Stimulated activated CD4-positive, alpha-beta T cell treated with anti-CD3 and anti-CD28 coated beads, Interleukin-2, amount 100 ng/mL, for 48 hours (primary cell): Measurements from ENCODE around the gene ST6GALNAC6.
"Not testable (repeated sequence)": the region's sequence is repeated elsewhere in the genome, so short reads cannot be mapped to it uniquely, and the experiment has no call there.

Experiments used
- DNase-seq, 2 donors: peaks; one replicate each; pipeline ENCODE4 v3.0.0-alpha.2; 2020

ST6GALNAC6 gene

GRCh38 chr9:127852829-127853228 lies 46.6 kb downstream of the ST6GALNAC6 start:
- no peak for DNase-seq

GRCh38 chr9:127850286-127850830 lies 49.0 kb downstream of the ST6GALNAC6 start:
- DNase-seq: no peak

DNA sequence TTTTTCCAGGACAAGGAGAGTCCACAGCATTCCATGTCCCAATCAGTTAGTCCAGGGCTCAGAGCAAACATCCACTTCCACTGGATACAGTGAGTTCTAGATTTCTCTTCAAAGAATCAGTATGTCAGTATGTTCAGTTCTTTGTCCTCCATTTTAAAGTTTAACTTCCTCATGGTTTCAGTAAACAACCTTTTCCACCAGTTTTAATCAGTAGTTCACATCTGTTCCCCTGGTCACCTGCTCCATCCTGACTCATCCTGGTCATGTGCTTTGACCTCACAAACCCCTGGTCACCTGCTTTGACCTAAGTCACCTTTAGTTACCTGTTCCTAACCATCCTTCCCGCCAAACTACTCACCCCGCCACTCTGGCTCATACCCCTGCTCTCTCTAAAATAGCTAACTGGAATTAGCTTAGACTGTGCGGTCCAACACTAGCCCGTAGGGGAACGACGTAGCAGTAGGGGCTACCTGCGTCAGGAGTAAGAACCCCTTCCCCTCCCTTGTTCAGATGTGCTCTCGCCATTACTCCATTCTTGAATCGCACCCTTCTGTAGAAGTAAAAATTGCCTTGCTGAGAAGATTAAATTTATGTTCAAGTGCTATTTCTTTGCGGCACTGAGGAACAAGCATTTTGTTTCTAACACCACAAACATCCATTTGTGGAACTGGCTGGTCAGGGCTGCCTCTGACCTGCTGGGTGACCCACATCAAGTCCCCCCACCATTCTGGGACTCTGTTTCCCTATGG lies 50.5 kb downstream of the ST6GALNAC6 start:
- DNase-seq: no peak

GRCh38 chr9:127847833-127848755 lies 51.3 kb downstream of the ST6GALNAC6 start:
- DNase-seq: no peak

DNA sequence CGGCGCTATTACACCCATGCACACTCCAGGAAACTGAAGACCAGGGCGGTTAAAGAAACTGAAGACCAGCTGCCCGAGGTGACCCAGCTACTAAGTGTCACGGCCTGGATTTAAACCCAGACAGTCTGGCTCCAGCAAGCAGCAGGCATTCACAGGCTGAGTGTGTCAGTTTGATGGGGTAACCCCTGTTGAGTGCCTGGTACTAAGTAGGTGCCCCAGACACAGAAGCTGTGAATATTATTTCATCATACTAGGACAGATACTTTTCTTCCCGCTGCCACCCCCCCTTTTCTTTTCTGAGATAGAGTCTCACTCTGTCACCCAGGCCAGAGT lies 52.3 kb downstream of the ST6GALNAC6 start:
- no peak for DNase-seq

DNA sequence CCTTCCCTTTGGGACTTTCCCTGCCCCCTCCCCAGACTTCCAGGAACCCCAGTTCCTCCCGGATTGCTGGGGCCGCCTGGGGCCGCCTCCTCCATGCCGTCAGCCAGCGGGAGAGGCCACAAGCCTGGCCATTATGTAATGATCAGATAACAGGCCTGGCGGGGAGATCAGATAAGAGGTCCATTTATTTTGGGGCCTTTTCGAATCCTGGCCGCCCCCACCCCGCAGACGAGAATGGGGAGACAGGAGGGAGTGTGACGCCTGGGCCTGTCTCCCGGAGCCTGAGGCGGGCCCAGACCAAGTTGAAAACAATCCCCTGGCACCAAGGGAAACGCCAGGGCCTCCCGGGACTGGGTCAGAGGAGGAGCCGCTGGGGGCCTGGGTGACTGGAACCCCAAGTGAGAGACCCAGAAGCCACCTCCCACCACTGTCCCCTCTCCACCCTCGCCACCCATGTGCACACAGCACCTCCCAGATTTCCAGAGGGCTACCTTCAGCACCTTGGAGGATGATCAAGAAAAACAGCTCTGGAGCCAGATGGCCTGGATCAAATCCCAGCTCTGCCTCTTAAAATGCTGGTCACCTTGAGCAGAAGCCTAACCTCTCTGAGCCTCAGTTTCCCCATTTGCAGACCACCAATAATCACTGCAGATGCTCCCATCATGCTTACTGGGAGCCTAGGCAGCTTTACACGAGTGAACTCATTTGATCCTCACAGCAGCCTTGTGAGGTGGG lies 52.8 kb downstream of the ST6GALNAC6 start:
- DNase-seq: no peak

GRCh38 chr9:127845619-127846018 lies 53.8 kb downstream of the ST6GALNAC6 start:
- DNase-seq: not testable (repeated sequence)

- no peak for DNase-seq
Observed at GRCh38 chr9:127844821-127845359, 54.5 kb downstream of the ST6GALNAC6 start.

DNA sequence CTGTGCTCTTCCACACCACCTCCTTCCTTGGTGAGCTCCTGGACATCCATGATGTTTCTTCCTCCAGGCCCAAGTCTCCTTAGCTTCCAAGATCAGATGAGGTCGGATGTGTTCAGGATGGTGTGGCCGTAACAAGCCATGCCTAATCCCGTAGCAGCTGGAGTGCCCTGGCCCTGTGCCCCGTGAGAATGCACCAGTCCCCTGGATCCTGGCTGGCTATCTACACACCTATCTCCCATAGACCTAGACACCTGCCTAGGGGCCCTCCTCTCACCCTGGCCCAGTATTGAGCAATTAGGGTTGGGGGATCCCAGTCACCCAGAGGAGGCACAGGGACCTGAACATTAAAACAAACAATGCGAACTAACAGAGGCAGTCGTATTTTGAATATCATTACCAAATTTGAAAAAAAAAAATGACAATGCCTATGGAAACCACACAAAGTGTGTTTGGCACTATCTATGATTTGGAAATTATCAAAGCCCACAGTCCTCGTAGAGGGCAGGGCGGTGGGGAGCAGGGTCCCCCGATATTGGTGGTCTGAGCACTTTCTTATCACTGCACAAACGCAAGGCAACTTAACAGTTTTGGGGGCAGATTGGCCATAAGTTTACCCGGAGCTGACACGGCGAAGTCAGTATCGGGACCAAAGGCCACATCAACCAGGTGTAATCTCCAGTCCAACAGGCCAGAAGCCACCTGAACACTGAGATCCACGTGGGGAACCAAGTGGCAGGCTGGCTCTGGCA lies 58.1 kb downstream of the ST6GALNAC6 start:
- no peak for DNase-seq

DNA sequence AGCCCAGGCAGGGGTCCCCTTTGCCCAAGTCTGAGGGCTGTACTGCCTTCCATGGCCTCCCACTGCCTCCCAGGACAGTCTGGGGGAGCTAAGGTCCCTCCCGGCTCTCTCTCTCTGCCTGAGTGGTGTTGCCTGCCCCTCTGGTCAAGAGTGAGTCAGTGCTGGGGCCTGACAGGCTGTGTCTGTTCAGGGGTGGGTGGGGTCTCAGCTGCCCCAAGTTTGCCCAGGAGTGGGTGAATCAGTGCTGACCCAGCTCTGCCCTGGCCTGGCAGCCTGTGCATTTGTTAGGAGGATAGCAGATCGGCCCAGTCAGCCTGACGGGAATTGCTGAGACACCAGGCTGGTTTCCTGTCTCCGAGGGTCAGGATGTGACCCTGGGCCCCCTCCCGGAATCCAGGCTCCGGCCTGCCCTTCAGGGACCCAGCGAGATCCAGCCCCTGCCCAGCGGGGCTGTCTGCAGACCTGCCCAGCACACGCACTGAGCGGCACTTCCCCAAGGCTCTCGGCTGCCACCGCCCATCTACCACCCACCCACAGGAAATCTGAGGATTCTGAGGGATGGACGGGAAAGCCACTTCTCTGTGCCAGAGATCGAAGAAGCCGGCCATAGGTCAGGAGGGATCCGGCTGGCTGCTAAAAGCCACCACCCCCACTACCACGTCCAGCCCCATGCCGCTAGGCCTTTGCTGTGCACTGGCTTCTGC lies 60.9 kb downstream of the ST6GALNAC6 start:
- no peak for DNase-seq

DNA sequence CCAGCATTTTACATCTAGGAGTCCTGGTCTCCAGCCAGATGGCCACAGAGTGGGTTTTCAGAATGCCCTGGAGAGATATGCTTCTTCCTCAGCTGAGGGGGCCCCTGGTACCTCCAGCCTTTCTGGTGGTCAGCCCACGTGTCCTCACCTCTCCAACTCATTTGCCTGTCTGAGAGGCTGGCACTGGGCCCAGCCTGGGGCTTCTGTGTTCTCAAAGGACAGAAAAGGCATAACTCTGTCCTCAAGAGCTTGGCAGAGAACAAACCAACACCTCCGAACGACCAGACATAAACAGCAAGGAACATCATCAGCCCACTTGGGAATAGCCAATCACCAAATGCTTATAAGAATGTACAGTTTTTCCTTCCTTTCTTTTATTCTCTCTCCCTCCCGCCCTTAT lies 62.1 kb downstream of the ST6GALNAC6 start:
- no peak for DNase-seq

DNA sequence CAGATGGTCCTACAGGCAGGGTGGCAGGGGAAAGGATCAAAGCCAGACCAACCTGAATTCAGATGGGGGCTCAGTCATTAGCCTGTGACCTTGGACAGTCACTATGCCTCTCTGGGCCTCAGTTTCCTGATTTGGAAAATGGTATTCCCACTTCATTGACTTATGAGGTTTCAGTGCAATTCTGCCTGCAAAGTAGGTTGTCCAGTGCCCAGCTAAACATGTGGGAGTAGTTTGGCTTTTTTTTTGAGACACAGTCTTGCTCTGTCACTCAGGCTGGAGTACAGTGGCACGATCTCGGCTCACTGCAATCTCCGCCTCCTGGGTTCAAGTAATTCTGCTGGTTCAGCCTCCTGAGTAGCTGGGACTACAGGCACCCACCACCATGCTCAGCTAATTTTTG lies 62.8 kb downstream of the ST6GALNAC6 start:
- not testable (repeated sequence) for DNase-seq

DNA sequence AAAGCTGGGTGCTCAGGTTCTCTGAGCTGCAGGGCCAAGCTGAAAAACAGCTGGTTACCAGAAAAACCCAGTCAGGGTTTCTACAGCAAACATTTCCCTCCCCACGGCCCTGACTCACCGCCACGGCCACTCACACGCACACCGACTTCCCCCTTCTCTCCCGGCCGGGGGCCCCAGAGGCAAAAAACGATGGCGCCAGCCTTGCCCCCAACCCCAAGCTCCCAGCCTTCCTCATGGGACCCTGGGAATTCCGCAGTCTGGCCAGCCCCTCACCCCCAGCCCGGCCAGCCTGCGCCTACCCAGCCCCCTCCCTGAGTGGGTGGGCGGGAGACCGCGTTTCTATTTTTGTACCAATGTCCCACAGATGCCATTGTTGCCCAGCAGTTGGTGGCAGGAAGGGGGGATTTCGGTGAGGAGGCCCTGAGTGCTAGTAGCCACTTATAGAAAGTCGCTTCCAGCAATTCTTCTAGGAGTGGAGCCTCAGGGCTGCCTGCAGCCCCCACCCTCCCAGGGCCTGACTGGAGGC lies 63.3 kb downstream of the ST6GALNAC6 start:
- no peak for DNase-seq
